GM18861 (cell line): Measurements from ENCODE around the gene MAP3K6.

ENCODE experiments used
- ATAC-seq: cut with Tn5 transposase; IDR thresholded peaks from one replicate; pipeline ENCODE4 v1.9.1; 2021; ENCODE audit not compliant: unreplicated experiment

MAP3K6 gene

GRCh38 chr1:27358038-27358927 lies 8.5 kb downstream of the MAP3K6 start:
- no peak for ATAC-seq

- ATAC-seq = no peak
Measured at GRCh38 chr1:27357281-27358037, 9.3 kb downstream of the MAP3K6 start.

- ATAC-seq = no peak
Measured at GRCh38 chr1:27356619-27357280, 10.0 kb downstream of the MAP3K6 start.

- ATAC-seq = no peak
Measured at GRCh38 chr1:27356277-27356618, 10.5 kb downstream of the MAP3K6 start.

- ATAC-seq = no peak
Measured at GRCh38 chr1:27355683-27356082, 11.1 kb downstream of the MAP3K6 start.

GRCh38 chr1:27353629-27354028 lies 13.1 kb downstream of the MAP3K6 start:
- no peak for ATAC-seq

GRCh38 chr1:27353166-27353565 lies 13.6 kb downstream of the MAP3K6 start:
- ATAC-seq = no peak

- ATAC-seq = no peak
Measured at GRCh38 chr1:27351541-27352107, 15.1 kb downstream of the MAP3K6 start.

GRCh38 chr1:27350663-27351540 lies 15.9 kb downstream of the MAP3K6 start:
- ATAC-seq = no peak

- no peak for ATAC-seq
Measured at GRCh38 chr1:27349784-27350662, 16.7 kb downstream of the MAP3K6 start.

- ATAC-seq = no peak
Measured at GRCh38 chr1:27348861-27349783, 17.6 kb downstream of the MAP3K6 start.

GRCh38 chr1:27346991-27347624 lies 19.7 kb downstream of the MAP3K6 start:
- no peak for ATAC-seq

GRCh38 chr1:27346357-27346756 lies 20.4 kb downstream of the MAP3K6 start:
- ATAC-seq = no peak

- ATAC-seq = no peak
Measured at GRCh38 chr1:27345272-27345671, 21.5 kb downstream of the MAP3K6 start.

GRCh38 chr1:27343639-27344025 lies 23.1 kb downstream of the MAP3K6 start:
- ATAC-seq = no peak

- ATAC-seq = no peak
Measured at GRCh38 chr1:27342778-27343638, 23.8 kb downstream of the MAP3K6 start.

- no peak for ATAC-seq
Measured at GRCh38 chr1:27342391-27342777, 24.4 kb downstream of the MAP3K6 start.
